ENCODE results near the gene RYR3.

The RYR3 gene

GRCh38 chr15:33341953-33342352 is 31.2 kb downstream of the RYR3 start:
- no peak overlapping the region for H3K4me3 ChIP-seq (ENCODE audit: low read depth, low read length)
- no peak for TF ChIP-seq CTCF (IDR thresholded peaks at IDR 0.05; ENCODE audit: borderline replicate concordance, insufficient read depth, low read depth, low read length)

GRCh38 chr15:33343275-33343674 is 32.5 kb downstream of the RYR3 start:
- H3K4me3 ChIP-seq (ENCODE audit: low read depth, low read length): no peak overlapping the region
- TF ChIP-seq CTCF (IDR thresholded peaks at IDR 0.05; ENCODE audit: borderline replicate concordance, insufficient read depth, low read depth, low read length): no peak

GRCh38 chr15:33344111-33344510 is 33.3 kb downstream of the RYR3 start:
- H3K4me3 ChIP-seq (ENCODE audit: low read depth, low read length): no peak overlapping the region
- TF ChIP-seq CTCF (IDR thresholded peaks at IDR 0.05; ENCODE audit: borderline replicate concordance, insufficient read depth, low read depth, low read length): no peak

GRCh38 chr15:33344530-33344929 is 33.8 kb downstream of the RYR3 start:
- H3K4me3 ChIP-seq (ENCODE audit: low read depth, low read length): no peak overlapping the region
- no peak for TF ChIP-seq CTCF (IDR thresholded peaks at IDR 0.05; ENCODE audit: borderline replicate concordance, insufficient read depth, low read depth, low read length)

- no peak overlapping the region for H3K4me3 ChIP-seq (ENCODE audit: low read depth, low read length)
- TF ChIP-seq CTCF (IDR thresholded peaks at IDR 0.05; ENCODE audit: borderline replicate concordance, insufficient read depth, low read depth, low read length): no peak
These were observed 43.6 kb downstream of the RYR3 start for GRCh38 chr15:33354411-33354810.

GRCh38 chr15:33357845-33358244 is 47.1 kb downstream of the RYR3 start:
- TF ChIP-seq CTCF (IDR thresholded peaks at IDR 0.05; ENCODE audit: borderline replicate concordance, insufficient read depth, low read depth, low read length): no peak
- H3K4me3 ChIP-seq (ENCODE audit: low read depth, low read length): no peak overlapping the region

- no peak for TF ChIP-seq CTCF (IDR thresholded peaks at IDR 0.05; ENCODE audit: borderline replicate concordance, insufficient read depth, low read depth, low read length)
- H3K4me3 ChIP-seq (ENCODE audit: low read depth, low read length): no peak overlapping the region
These were observed 47.5 kb downstream of the RYR3 start for GRCh38 chr15:33358306-33358705.
